Measurements from ENCODE around the gene MAGEA12. TPM values are rescaled to one million over a fixed set of nuclear protein-coding genes. Genes with fewer than 3 reads are reported as not detected.
"Not testable (repeated sequence)": the region's sequence is repeated elsewhere in the genome, so short reads cannot be mapped to it uniquely, and the experiment has no call there.

The MAGEA12 gene
- total RNA-seq, 1 donor from 2014 or later: not detected

- H3K36me3 ChIP-seq (ENCODE audit: control insufficient read depth in 3 of 3, insufficient read depth in 3 of 3, low read length in 3 of 3); H3K27ac ChIP-seq (ENCODE audit: low read depth, low read length); H3K4me1 ChIP-seq (ENCODE audit: control insufficient read depth in 3 of 3, insufficient read depth in 3 of 3, low read length in 3 of 3); H3K4me3 ChIP-seq (ENCODE audit: low read length in 3 of 3); H3K9ac ChIP-seq (ENCODE audit: low read depth in 1 of 3, low read length in 3 of 3); H3K9me3 ChIP-seq (ENCODE audit: control insufficient read depth in 3 of 3, low read length in 3 of 3); H3K27me3 ChIP-seq (ENCODE audit: control insufficient read depth in 3 of 3, insufficient read depth in 3 of 3, low read length in 3 of 3): not testable (repeated sequence)
Observed at GRCh38 chrX:152734143-152734858, 744 bp downstream of the MAGEA12 start.

GRCh38 chrX:152735101-152735500, 1.5 kb downstream of the MAGEA12 start:
- H3K9ac ChIP-seq (ENCODE audit: low read depth in 1 of 3, low read length in 3 of 3): no peak overlapping the region
- no peaks in the 10 kb centered on the region for H3K36me3 ChIP-seq (ENCODE audit: control insufficient read depth in 3 of 3, insufficient read depth in 3 of 3, low read length in 3 of 3)
- no peaks in the 10 kb centered on the region for H3K27me3 ChIP-seq (ENCODE audit: control insufficient read depth in 3 of 3, insufficient read depth in 3 of 3, low read length in 3 of 3)
- H3K9me3 ChIP-seq (ENCODE audit: control insufficient read depth in 3 of 3, low read length in 3 of 3): no peaks in the 10 kb centered on the region
- H3K4me3 ChIP-seq (ENCODE audit: low read length in 3 of 3): no peak overlapping the region
- H3K27ac ChIP-seq (ENCODE audit: low read depth, low read length): no peak overlapping the region
- no peaks in the 10 kb centered on the region for H3K4me1 ChIP-seq (ENCODE audit: control insufficient read depth in 3 of 3, insufficient read depth in 3 of 3, low read length in 3 of 3)

- H3K9ac ChIP-seq (ENCODE audit: low read depth in 1 of 3, low read length in 3 of 3): no peak overlapping the region
- no peaks in the 10 kb centered on the region for H3K27me3 ChIP-seq (ENCODE audit: control insufficient read depth in 3 of 3, insufficient read depth in 3 of 3, low read length in 3 of 3)
- no peak overlapping the region for H3K27ac ChIP-seq (ENCODE audit: low read depth, low read length)
- H3K36me3 ChIP-seq (ENCODE audit: control insufficient read depth in 3 of 3, insufficient read depth in 3 of 3, low read length in 3 of 3): no peaks in the 10 kb centered on the region
- no peaks in the 10 kb centered on the region for H3K9me3 ChIP-seq (ENCODE audit: control insufficient read depth in 3 of 3, low read length in 3 of 3)
- no peaks in the 10 kb centered on the region for H3K4me1 ChIP-seq (ENCODE audit: control insufficient read depth in 3 of 3, insufficient read depth in 3 of 3, low read length in 3 of 3)
- H3K4me3 ChIP-seq (ENCODE audit: low read length in 3 of 3): no peak overlapping the region
Observed at GRCh38 chrX:152735860-152736511, 2.4 kb downstream of the MAGEA12 start.

GRCh38 chrX:152736528-152736927, 3.0 kb downstream of the MAGEA12 start:
- not testable (repeated sequence) for H3K27ac ChIP-seq (ENCODE audit: low read depth, low read length); H3K27me3 ChIP-seq (ENCODE audit: control insufficient read depth in 3 of 3, insufficient read depth in 3 of 3, low read length in 3 of 3); H3K4me3 ChIP-seq (ENCODE audit: low read length in 3 of 3); H3K4me1 ChIP-seq (ENCODE audit: control insufficient read depth in 3 of 3, insufficient read depth in 3 of 3, low read length in 3 of 3); H3K36me3 ChIP-seq (ENCODE audit: control insufficient read depth in 3 of 3, insufficient read depth in 3 of 3, low read length in 3 of 3); H3K9me3 ChIP-seq (ENCODE audit: control insufficient read depth in 3 of 3, low read length in 3 of 3); H3K9ac ChIP-seq (ENCODE audit: low read depth in 1 of 3, low read length in 3 of 3)

GRCh38 chrX:152738560-152738959, 5.0 kb downstream of the MAGEA12 start:
- no peak overlapping the region for H3K27ac ChIP-seq (ENCODE audit: low read depth, low read length)
- no peaks in the 10 kb centered on the region for H3K4me1 ChIP-seq (ENCODE audit: control insufficient read depth in 3 of 3, insufficient read depth in 3 of 3, low read length in 3 of 3)
- no peaks in the 10 kb centered on the region for H3K36me3 ChIP-seq (ENCODE audit: control insufficient read depth in 3 of 3, insufficient read depth in 3 of 3, low read length in 3 of 3)
- H3K9me3 ChIP-seq (ENCODE audit: control insufficient read depth in 3 of 3, low read length in 3 of 3): no peaks in the 10 kb centered on the region
- H3K4me3 ChIP-seq (ENCODE audit: low read length in 3 of 3): no peak overlapping the region
- H3K9ac ChIP-seq (ENCODE audit: low read depth in 1 of 3, low read length in 3 of 3): no peak overlapping the region
- H3K27me3 ChIP-seq (ENCODE audit: control insufficient read depth in 3 of 3, insufficient read depth in 3 of 3, low read length in 3 of 3): peaks cover 0 to 4% (median 0%) of the 10 kb centered on the region in 3 donors

- not testable (repeated sequence) for H3K9ac ChIP-seq (ENCODE audit: low read depth in 1 of 3, low read length in 3 of 3); H3K27ac ChIP-seq (ENCODE audit: low read depth, low read length); H3K4me1 ChIP-seq (ENCODE audit: control insufficient read depth in 3 of 3, insufficient read depth in 3 of 3, low read length in 3 of 3); H3K4me3 ChIP-seq (ENCODE audit: low read length in 3 of 3); H3K27me3 ChIP-seq (ENCODE audit: control insufficient read depth in 3 of 3, insufficient read depth in 3 of 3, low read length in 3 of 3); H3K36me3 ChIP-seq (ENCODE audit: control insufficient read depth in 3 of 3, insufficient read depth in 3 of 3, low read length in 3 of 3); H3K9me3 ChIP-seq (ENCODE audit: control insufficient read depth in 3 of 3, low read length in 3 of 3)
Observed at GRCh38 chrX:152753686-152754650, 20.4 kb downstream of the MAGEA12 start, which contains the start of gene MAGEA2. Gene MAGEA2 (minus strand): TSS chrX:152753842. CDS start chrX:152751363, 2,479 bp downstream.

GRCh38 chrX:152754871-152755270, 21.3 kb downstream of the MAGEA12 start:
- not testable (repeated sequence) for H3K27me3 ChIP-seq (ENCODE audit: control insufficient read depth in 3 of 3, insufficient read depth in 3 of 3, low read length in 3 of 3); H3K4me1 ChIP-seq (ENCODE audit: control insufficient read depth in 3 of 3, insufficient read depth in 3 of 3, low read length in 3 of 3); H3K9ac ChIP-seq (ENCODE audit: low read depth in 1 of 3, low read length in 3 of 3); H3K9me3 ChIP-seq (ENCODE audit: control insufficient read depth in 3 of 3, low read length in 3 of 3); H3K4me3 ChIP-seq (ENCODE audit: low read length in 3 of 3); H3K36me3 ChIP-seq (ENCODE audit: control insufficient read depth in 3 of 3, insufficient read depth in 3 of 3, low read length in 3 of 3); H3K27ac ChIP-seq (ENCODE audit: low read depth, low read length)

- not testable (repeated sequence) for H3K4me1 ChIP-seq (ENCODE audit: control insufficient read depth in 3 of 3, insufficient read depth in 3 of 3, low read length in 3 of 3); H3K9ac ChIP-seq (ENCODE audit: low read depth in 1 of 3, low read length in 3 of 3); H3K9me3 ChIP-seq (ENCODE audit: control insufficient read depth in 3 of 3, low read length in 3 of 3); H3K4me3 ChIP-seq (ENCODE audit: low read length in 3 of 3); H3K27me3 ChIP-seq (ENCODE audit: control insufficient read depth in 3 of 3, insufficient read depth in 3 of 3, low read length in 3 of 3); H3K36me3 ChIP-seq (ENCODE audit: control insufficient read depth in 3 of 3, insufficient read depth in 3 of 3, low read length in 3 of 3); H3K27ac ChIP-seq (ENCODE audit: low read depth, low read length)
Observed at GRCh38 chrX:152758918-152759317, 25.4 kb downstream of the MAGEA12 start, which contains the start of gene CSAG3. Gene CSAG3 (plus strand): TSS chrX:152759218.

GRCh38 chrX:152759544-152759943, 26.0 kb downstream of the MAGEA12 start:
- not testable (repeated sequence) for H3K36me3 ChIP-seq (ENCODE audit: control insufficient read depth in 3 of 3, insufficient read depth in 3 of 3, low read length in 3 of 3); H3K27ac ChIP-seq (ENCODE audit: low read depth, low read length); H3K9me3 ChIP-seq (ENCODE audit: control insufficient read depth in 3 of 3, low read length in 3 of 3); H3K4me3 ChIP-seq (ENCODE audit: low read length in 3 of 3); H3K9ac ChIP-seq (ENCODE audit: low read depth in 1 of 3, low read length in 3 of 3); H3K27me3 ChIP-seq (ENCODE audit: control insufficient read depth in 3 of 3, insufficient read depth in 3 of 3, low read length in 3 of 3); H3K4me1 ChIP-seq (ENCODE audit: control insufficient read depth in 3 of 3, insufficient read depth in 3 of 3, low read length in 3 of 3)

- H3K4me3 ChIP-seq (ENCODE audit: low read length in 3 of 3); H3K27me3 ChIP-seq (ENCODE audit: control insufficient read depth in 3 of 3, insufficient read depth in 3 of 3, low read length in 3 of 3); H3K36me3 ChIP-seq (ENCODE audit: control insufficient read depth in 3 of 3, insufficient read depth in 3 of 3, low read length in 3 of 3); H3K9me3 ChIP-seq (ENCODE audit: control insufficient read depth in 3 of 3, low read length in 3 of 3); H3K4me1 ChIP-seq (ENCODE audit: control insufficient read depth in 3 of 3, insufficient read depth in 3 of 3, low read length in 3 of 3); H3K9ac ChIP-seq (ENCODE audit: low read depth in 1 of 3, low read length in 3 of 3); H3K27ac ChIP-seq (ENCODE audit: low read depth, low read length): not testable (repeated sequence)
Observed at GRCh38 chrX:152761582-152761981, 28.0 kb downstream of the MAGEA12 start.
